HG03432 (cell line): ENCODE measurements around the gene PEMT.

Source experiments
- ATAC-seq: cut with Tn5 transposase; IDR thresholded peaks from one replicate; pipeline ENCODE4 v1.9.1; 2021; ENCODE audit warnings: mild to moderate bottlenecking, moderate library complexity; ENCODE audit not compliant: unreplicated experiment

Gene PEMT

DNA sequence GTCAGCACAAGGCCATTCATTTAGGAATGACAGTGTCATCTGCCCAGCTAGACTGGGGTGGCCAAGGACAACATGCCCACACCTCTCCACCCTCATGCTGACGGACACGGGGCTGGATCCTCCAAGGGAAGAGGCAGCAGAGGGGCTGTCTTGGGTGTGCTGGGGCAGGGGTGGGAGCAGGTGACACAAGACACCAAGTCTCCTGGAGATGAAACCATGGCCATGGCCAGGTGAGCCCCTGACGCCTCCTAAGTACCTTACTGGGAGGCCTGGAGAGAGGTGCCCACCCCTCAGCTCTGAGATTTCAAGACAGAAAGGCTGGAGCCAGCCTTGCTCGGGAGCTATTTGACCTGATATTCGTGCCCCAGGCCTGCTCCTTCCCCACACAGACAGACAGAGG is 86.4 kb downstream of the PEMT start:
- no peak for ATAC-seq

DNA sequence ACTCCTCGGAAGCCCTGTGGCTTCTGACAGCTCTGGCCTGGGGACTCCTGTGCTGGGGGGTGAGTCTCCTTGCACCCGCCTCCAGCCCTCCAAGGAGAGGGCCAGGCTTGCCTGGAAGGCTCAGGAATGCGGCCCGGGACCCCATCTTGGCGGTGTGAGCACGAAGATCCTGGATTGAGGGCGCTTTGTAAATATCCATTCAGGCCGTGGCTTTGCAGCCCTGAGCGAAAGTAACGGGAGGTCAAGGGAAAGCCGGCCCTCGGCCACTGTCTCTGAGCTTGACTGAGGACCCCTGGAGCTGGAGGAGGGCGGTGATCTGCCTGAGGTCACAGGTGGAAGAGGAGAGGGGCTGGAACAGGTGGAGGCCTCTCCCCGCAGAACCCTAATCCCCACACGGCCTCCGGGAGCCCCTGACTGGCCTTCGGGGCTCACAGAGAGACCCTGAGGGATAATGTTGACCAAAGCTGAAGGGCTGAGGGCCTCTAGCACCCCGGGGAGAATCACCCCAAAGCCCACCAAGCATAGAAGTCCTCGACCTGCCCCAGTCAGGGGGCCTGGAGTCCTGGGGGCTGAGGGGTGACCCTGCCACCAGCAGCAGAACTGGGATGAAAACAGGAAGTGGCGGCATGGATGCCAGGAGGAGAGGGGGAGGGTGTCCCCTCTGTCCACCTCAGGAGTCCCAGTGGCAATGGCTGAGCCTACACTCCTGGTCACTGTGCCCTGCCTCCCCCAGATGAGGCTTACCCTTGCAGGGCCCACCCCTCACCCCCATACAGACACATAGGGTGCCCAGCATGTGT is 87.0 kb downstream of the PEMT start:
- no peak for ATAC-seq

GRCh38 chr17:17503566-17504130 is 87.9 kb downstream of the PEMT start:
- ATAC-seq, result no peak

DNA sequence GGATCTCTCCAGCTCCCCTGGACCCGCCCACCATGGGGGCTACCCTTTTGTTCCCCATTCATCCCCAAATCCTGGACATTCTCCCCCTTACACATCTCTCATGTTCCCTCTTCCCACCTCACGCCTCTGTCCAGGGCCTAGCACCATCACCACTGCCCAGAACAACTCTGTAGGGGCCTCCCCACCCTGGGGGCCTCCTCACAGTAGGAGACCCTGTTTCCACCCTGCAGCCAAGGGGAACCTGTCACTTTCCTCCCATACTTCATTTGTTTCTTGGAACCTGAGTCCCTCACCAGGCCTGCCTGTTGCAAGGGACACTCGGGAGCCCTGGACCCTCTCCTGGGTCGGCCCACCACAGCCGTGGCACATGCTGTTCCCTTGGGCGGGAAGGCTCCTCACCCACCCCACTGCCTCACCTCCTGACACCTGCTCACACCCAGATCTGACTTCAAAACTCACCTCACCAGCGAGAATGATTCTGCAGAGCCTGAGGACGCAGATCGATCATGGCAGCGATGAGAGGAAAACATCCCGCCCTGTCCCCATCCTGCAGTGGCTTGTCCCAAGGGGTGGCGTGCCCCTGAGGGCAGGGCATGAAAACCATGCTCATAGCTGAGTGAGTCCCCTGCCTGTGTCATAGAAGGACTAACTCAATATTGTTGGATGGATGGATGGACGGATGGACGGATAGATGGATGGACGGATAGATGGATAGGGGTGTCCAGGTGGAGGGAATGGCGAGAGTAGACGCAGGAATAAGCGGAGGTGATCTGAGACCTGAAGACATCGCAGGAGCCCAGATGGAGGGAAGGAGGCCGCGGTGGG is 88.6 kb downstream of the PEMT start:
- ATAC-seq, result no peak

DNA sequence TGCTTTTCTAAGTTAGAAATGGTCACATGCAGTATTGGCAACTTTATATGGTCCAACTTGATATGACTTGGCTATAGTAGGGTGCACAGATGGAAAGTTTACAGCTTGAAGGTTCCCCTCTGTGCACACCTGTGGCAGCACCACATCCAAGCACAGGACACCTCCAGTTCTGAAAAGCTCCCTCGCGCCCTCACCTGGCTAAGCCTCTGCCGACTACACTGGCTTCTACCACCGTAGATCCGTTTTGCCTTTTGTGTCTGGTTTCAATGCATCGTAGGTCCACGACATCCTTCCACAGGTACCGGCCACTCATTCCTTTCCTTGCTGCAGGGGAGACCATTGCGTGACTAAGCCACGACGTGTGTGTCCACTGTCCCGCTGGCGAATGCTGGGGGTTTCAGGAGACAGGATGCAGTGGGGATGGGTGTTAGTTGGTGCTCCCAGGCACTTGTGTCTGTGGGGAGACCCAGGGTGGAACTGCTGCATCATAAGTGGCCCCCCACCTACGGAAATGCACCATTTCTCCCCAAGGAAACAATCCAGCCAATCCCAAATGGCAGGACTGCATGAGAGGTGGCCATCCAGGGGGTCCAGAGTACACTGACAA is 90.4 kb downstream of the PEMT start:
- no peak for ATAC-seq

DNA sequence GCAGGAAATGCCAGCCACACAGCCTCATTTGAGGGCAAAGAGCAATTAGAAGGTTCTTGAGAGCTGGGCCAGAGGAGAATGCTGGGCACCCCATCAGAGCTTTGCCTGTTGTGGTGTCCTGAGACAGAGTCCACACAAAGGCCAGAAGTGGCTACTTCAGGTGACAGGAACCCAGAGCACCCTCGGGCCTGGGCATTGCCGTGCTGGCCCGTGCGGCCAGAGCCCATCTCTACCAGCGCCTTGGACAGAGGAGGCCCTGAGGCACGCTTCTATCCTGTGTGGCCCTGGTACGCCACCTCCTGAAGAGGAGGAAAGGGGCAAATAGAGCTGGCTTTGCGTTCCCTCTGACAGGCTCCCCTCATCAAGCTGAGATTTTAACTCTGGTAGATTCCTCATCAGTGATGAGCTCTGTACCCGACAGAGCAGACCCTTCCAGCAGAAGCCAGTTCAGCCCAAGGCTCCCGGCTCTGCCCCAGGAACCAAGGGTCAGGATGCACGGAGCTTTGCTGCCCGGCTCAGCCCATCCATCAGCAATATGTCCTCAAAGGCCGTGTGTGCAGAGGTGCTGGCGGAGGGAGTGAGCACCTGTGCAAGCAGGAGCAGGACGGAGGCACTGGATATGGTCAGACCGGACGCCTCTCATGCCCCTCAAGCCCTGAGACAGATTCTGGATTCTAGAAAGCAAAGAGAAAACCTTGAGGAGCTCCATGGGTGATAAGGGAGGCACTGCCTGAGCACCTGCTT is 91.9 kb downstream of the PEMT start:
- no peak for ATAC-seq

- ATAC-seq, result no peak
Measured at GRCh38 chr17:17498606-17499301, 92.8 kb downstream of the PEMT start.

DNA sequence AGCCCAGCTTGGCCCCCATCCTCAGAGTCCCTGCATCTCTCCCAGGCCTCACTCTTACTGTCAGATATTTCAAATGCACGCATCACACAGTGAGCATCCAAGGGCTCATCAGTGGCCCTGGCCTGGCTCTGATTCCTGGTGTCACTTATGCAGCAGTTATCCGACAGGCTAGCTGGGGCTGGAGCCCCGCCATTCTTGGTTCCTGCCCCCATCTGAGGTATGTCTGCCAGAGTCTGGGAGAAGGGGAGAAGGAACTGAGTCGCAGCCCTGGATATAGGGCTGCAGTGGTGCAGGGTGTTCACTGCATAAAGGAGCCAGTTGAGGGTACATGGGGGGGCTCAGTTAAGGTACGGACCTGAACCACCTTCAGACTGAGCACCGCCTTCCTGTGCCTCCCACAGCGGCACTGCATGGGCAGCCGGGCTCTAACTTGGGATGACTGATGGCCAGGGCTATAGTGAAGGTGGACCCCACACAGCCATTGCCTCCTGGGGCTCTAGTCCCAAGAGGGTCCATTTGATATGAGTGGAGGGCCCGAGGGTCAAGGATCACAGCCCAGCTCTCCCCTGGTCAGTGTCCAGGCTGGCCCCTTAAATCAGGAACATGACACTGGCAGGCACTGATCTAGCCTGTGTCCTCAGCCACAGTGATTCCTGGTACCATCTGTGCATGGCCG is 93.5 kb downstream of the PEMT start:
- ATAC-seq, result no peak

GRCh38 chr17:17497065-17497844 is 94.3 kb downstream of the PEMT start:
- no peak for ATAC-seq

- ATAC-seq, result peak; percentile 81
Measured at GRCh38 chr17:17496189-17497064, 95.1 kb downstream of the PEMT start, which contains the start of gene RASD1. TSS of gene RASD1 (minus strand) at chr17:17496395. CDS start at chr17:17496181, 214 bp downstream.

DNA sequence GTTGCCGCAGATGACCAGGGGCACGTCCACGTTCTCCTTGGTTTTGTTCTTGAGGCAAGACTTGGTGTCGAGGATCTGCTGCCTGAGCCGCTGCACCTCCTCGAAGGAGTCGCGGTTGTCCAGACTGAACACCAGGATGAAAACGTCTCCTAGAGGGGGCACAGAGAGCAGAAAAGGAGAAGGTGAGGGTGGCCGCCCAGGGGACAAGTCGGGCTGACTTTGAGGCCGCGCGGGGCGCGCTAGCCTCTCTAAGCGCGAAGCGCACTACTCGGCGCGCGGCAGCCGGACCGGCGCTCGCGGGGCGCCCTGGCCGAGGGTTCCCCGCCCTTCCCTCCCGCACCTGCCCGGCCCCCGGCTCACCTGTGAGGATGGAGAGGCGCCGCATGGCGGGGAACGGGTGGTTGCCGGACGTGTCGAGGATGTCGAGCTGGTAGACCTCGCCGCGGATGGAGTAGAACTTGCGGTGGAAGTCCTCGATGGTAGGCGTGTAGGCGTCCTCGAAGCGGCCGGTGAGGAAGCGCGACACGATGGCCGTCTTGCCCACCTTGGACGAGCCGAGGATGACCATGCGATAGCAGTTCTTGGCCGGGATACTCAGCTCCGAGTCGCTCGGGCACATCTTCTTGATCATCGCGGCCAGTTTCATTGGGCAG is 95.8 kb downstream of the PEMT start:
- ATAC-seq, result no peak

DNA sequence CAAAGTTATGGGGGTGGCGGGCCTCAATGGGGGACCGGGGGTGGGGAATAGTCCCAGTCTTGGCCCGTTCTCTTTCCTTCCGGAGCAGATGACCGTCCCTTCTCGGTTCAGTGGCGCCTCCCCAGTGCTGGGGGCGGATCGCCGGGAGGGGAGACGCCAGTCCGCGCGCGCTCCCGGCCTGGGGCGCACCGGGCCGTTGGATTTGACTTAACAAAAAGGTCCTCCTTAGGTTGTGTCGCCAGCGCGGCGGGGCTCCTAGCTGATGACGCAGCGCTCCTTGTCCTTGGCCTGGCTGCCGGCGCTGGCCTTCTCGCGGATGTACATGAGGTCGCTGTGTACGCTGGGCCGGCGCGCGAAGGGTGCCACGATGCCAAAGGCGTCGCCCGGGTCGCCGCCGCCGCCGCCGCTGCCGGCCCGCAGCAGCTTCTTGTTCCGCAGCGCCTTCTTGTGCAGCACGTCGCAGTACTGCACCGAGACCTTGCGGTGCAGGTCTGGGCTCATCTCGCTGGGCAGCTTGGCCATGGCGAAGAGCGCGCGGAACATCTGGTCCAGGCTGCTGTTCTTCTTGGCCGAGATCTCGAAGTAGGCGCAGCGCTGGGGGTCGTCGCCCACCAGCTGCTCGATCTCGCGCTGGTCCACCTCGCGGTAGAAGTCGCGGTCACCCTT is 96.5 kb downstream of the PEMT start:
- no peak for ATAC-seq

DNA sequence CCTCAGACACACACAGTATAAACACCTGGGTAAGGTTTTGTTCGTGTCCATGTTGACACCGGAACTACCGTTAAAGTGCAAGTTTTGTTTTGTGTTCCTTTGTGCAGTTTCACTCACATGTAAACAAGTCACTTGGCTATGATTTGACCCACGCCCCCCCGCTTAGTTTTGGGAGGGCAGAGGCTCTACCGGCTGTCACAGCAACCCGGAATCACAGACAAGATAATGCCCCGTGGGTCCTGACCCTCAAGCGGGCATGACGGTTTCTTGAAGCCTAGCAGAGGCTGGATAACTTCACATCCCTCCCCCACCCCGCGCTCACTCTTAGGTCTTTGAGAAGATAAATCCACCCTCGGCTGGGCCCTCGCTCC is 97.0 kb downstream of the PEMT start:
- no peak for ATAC-seq

DNA sequence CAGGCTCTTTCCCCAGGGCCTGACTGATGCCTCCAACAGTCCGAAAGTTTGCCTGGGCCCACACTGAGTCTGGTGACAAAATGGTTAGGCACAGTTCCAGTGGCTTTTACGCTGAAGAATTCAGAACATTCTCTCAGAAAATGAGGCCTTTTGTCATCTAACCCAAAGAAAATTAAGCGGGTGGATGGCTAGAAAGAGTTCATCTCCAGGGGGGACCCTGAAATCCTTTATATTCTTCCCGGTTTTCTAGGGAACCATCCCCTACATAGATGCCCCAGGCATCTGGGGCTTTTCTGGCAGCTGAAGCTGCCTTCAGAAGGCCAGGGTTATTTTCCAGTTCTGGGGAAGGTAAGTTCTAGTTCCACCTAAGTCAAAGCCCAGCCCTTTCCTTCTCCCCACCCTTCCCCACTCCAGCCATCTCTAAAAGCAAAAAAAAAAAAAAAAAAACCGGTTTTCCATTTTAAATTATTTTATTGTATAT is 97.5 kb downstream of the PEMT start:
- ATAC-seq, result no peak

GRCh38 chr17:17493249-17493985 is 98.1 kb downstream of the PEMT start:
- ATAC-seq, result no peak

DNA sequence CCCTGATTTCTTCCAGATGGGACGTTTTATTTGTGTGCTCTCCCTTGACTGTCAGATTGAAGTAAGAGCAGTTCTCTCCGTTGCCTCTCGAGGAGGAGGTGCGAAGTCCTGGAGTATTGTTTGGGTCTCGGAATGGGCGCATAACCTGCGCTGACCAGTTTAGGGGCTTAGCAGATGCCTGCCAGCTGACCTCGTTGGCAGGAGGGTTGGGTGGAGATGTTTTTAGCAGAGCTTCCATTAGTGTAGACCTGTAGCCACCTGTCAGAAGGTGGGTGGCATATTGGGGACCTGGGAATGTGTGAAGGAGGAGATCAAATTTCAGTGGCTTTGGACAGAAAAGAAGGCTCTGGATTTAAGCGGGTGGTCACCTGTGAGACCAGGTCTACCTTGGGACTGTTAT is 98.9 kb downstream of the PEMT start:
- no peak for ATAC-seq
